Activated CD8-positive, alpha-beta memory T cell treated with anti-CD3 and anti-CD28 coated beads for 1 hour (primary cell): ENCODE results near the gene GPR146.

Experiments
- DNase-seq, 2 donors: peaks; one replicate each; pipeline ENCODE4 v3.0.0-alpha.2; 2020; ENCODE audit warnings: low read depth in 1 of 2; ENCODE audit errors: extremely low read depth in 1 of 2

GPR146 gene

GRCh38 chr7:1011297-1012003 lies 32.9 kb upstream of the GPR146 start:
- no peak for DNase-seq

DNA sequence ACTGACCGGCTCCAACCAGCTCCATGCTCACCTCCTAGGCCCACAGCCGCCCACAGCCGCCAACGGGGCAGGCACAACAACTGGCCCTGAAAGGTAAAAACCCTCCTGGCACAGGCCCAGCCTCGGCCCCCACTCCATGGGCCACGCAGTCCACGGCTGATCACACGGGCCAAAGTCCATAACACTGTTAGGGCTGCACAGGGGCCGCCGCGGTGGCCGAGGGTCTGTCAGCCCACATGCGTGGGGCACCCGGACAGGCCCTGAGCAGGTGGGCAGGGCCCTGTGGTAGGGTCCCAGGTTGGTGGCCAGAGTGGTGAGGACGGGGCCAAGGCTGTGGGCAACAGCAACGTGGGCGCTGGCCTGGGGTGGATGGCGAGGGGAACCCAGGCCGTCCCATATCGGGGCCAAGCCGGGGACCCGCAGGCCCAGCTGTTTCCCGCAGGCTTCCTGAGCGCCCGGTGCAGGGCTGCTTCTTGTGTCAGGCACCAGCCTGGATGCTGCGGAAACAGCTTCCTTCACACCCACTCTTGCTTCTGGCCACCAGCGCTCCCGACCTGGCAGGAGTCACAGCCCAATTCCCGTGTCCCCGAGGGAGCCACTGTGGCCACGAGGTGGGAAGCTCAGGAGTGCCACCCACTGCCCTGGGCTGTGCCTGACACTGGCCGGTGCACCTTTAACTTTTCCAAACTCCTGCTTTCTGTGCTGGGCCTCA lies 32.2 kb upstream of the GPR146 start:
- no peak for DNase-seq

DNA sequence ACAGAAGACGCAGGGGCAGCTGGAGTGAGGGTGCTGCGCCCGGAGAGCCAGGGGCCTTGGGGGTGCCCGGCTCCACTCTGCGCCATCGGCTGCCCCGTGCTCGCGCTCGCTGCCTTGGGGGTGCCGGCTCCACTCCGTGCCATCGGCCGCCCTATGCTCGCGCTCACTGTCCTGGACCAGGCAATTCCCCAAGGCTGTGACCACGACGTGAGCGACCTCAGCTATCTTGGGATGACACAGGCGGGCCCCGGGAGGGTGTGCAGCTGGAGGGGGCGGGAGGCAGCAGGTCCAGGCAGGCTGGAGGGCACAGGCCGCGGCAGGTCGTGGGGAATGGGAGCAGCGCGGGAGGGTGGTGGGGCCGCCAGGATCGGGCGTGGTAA lies 31.6 kb upstream of the GPR146 start:
- no peak for DNase-seq

- no peak for DNase-seq
Measured at GRCh38 chr7:1013581-1013980, 30.8 kb upstream of the GPR146 start.

DNA sequence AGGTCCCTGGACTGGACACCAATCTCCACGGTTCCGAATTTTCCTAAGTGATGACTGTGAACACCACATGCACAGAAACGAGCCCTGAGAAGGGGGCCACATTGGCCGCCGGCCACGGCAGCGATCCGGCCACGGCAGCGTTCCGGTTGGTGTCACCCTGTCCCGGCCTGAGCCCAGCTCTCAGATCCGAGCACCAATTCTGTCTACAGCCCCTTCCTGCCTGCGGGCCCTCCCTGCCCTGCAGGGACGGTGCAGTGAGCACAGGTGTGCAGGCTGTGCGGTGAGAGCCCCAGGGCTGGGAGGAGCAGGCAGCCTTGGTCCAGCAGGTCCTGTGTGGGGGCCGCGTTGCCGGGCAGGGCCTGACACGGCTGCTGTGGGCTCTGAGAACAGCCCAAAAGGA lies 29.7 kb upstream of the GPR146 start:
- DNase-seq = no peak

- DNase-seq = no peak
Measured at GRCh38 chr7:1015196-1016121, 28.9 kb upstream of the GPR146 start.

GRCh38 chr7:1016577-1017531 lies 27.5 kb upstream of the GPR146 start:
- DNase-seq = no peak

DNA sequence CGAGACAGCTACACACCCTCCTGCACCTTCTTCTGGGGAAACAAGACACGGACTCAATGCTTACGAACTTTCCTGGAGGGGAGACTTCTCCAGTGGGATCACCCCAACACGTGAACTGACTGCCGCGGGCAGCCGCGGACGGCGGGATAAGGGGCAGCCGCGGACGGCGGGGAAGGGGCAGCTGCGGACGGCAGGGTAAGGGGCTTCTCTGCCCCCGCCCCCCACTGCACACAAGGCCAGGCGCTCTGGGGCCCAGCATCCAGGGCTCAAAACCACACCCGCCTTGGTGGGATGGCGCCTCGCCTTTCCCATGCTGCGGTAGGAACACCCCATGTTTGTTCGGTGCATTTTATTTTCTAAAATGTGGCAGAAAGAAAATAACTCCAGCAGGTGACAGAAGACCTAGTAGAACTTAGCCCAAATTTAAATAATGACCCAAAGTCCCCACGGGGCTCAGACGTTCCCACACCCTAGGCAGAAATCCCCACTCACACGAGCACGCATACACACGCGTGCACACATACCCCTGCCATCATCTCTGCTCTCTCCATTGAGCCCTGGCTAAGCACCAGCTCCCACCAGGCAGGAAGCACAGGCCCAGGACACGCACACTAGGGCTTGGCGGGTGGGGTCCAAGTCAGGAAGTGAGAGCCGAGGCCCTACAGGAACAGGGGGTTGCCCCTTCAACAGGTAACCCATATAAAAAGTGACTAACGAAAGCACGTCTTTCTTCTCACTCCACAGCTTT lies 26.6 kb upstream of the GPR146 start:
- DNase-seq = no peak

- no peak for DNase-seq
Measured at GRCh38 chr7:1018334-1018695, 26.0 kb upstream of the GPR146 start.

GRCh38 chr7:1019255-1019785 lies 25.0 kb upstream of the GPR146 start:
- DNase-seq = no peak

GRCh38 chr7:1019789-1020610 lies 24.3 kb upstream of the GPR146 start:
- no peak for DNase-seq

- DNase-seq = no peak
Measured at GRCh38 chr7:1020849-1021251, 23.5 kb upstream of the GPR146 start.

GRCh38 chr7:1021366-1021765 lies 23.0 kb upstream of the GPR146 start:
- no peak for DNase-seq

DNA sequence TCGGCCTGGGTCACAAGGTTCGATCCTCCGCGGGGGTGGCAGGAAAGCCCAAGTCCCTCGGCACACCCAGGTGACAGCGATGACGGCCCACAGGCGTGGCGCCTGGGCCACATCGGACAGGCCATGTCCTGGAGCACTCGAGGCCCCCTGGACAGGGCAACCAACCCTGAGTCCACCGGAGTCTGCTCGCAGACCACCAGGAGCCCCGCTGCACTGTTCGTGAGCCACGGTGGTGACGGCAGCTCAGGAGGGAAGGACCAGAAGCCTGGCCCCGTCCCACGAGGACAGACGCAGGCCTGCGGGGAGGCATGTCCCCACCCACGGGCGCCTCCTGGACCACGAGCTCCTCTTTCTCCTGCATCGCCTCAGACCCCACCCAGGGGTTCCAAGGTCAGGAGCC lies 22.4 kb upstream of the GPR146 start:
- DNase-seq = no peak

- DNase-seq = no peak
Measured at GRCh38 chr7:1022356-1022755, 22.0 kb upstream of the GPR146 start.

GRCh38 chr7:1022801-1023465 lies 21.4 kb upstream of the GPR146 start:
- DNase-seq = no peak

DNA sequence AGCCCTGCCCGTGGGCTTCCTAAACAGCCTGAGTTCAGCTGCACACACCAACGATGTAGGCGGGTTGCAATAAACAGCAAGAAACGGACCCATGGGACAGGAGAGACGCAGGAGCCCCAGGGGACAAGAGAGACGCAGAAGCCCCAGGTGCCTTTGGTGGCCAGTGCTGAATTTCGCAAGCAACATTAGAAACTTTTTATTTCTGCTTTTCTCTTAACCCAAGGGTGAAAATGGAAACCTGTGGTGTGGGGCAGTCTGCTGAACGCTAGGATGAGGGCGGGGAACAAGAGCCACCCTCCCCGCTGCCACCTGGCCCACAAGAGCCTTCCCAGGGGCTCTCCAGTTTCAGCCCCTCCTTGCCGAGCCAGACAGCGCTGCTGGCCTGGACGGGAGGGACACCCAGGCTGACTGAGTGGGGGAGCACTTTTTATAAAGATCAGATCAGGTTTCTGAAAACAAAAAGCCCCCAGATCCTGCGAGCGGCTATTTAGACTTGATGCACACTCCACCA lies 20.0 kb upstream of the GPR146 start:
- DNase-seq = no peak
